Panc1 (cell line): Measurements from ENCODE around the gene SYNC. TPM values are rescaled to one million over a fixed set of nuclear protein-coding genes. Genes with fewer than 3 reads are reported as not detected.

Source experiments
- ATAC-seq: fragments of 200-7000 bp; cut with Tn5 transposase; 2 replicates; pipeline ENCODE4 v1.9.1; 2020; ENCODE audit warnings: mild to moderate bottlenecking, moderate library complexity
- BruUV-seq: library from RNA; stranded (reverse); fragments of 400-500 nt; replicated peaks from 2 replicates; lab custom pipeline; 2021; lab: Mats Ljungman, UMichigan
- CTCF ChIA-PET: fragments of 300-600 bp; sonication (Branson Sonifier 250); formaldehyde crosslinking; loops from one replicate; lab custom pipeline; 2022; ENCODE audit warnings: antibody characterized with exemption; lab: Charles Lee
- POLR2A ChIA-PET: fragments of 300-600 bp; sonication (Branson Sonifier 250); formaldehyde crosslinking; loops from one replicate; lab custom pipeline; 2022; ENCODE audit warnings: antibody characterized with exemption; lab: Charles Lee
- DNase-seq: peaks from one replicate; pipeline ENCODE4 v3.0.0-alpha.2; 2010; ENCODE audit warnings: low read depth, low spot score
- H3K27ac ChIP-seq: 2 replicates; pipeline ENCODE4 v1.5.1; 2011; ENCODE audit warnings: mild to moderate bottlenecking, low read length, inconsistent platforms
- H3K27me3 ChIP-seq: fragments of 200-500 bp; sonication (Bioruptor generic); 2 replicates; pipeline ENCODE4 v1.6.0; 2014; ENCODE audit warnings: low read length, inconsistent platforms; ENCODE audit not compliant: control insufficient read depth, insufficient read depth
- H3K36me3 ChIP-seq: fragments of 200-500 bp; sonication (Bioruptor generic); 2 replicates; pipeline ENCODE4 v1.5.1; 2014; ENCODE audit warnings: inconsistent platforms, mild to moderate bottlenecking, low read length, moderate library complexity; ENCODE audit not compliant: control insufficient read depth, insufficient read depth
- H3K4me1 ChIP-seq: 2 replicates; pipeline ENCODE4 v1.5.1; 2011; ENCODE audit warnings: inconsistent platforms, mild to moderate bottlenecking, low read length, moderate library complexity; ENCODE audit not compliant: control insufficient read depth, insufficient read depth
- H3K4me3 ChIP-seq, 2 experiments: 2 replicates each; pipeline ENCODE4 v1.5.1; 2011 to 2012; ENCODE audit warnings: low read depth in 2 of 2, low read length in 2 of 2, mild to moderate bottlenecking in 2 of 2, inconsistent platforms in 1 of 2, moderate library complexity in 1 of 2
- H3K9me3 ChIP-seq: fragments of 200-500 bp; sonication (Bioruptor generic); 2 replicates; pipeline ENCODE4 v1.5.1; 2014; ENCODE audit warnings: low read depth, mild to moderate bottlenecking, inconsistent platforms, low read length, moderate library complexity; ENCODE audit not compliant: control insufficient read depth, insufficient read depth
- CTCF ChIP-seq: fragments of 450-650 bp; IDR thresholded peaks from 2 replicates; pipeline ENCODE4 v1.5.1; 2017; ENCODE audit warnings: mild to moderate bottlenecking
- POLR2AphosphoS5 ChIP-seq: IDR thresholded peaks from 2 replicates; pipeline ENCODE4 v1.6.1; 2012; ENCODE audit warnings: mild to moderate bottlenecking, low read depth, low read length, moderate library complexity
- REST ChIP-seq, 2 experiments: IDR thresholded peaks; 2 replicates each; pipeline ENCODE4 v1.6.1; 2011 to 2012; ENCODE audit warnings: low read depth in 2 of 2, control low read depth in 1 of 2, low read length in 1 of 2, mild to moderate bottlenecking in 1 of 2, moderate library complexity in 1 of 2; ENCODE audit not compliant: insufficient read depth in 1 of 2
- SIN3A ChIP-seq: IDR thresholded peaks from 2 replicates; pipeline ENCODE4 v1.6.1; 2012; ENCODE audit warnings: low read depth, mild to moderate bottlenecking, low read length, moderate library complexity, borderline replicate concordance; ENCODE audit not compliant: insufficient read depth
- TCF7L2 ChIP-seq: IDR thresholded peaks from 2 replicates; pipeline ENCODE4 v1.6.1; 2011; ENCODE audit warnings: mild to moderate bottlenecking, low read depth, low read length, inconsistent platforms
- in situ Hi-C: cut with HindIII; loops from 2 replicates; pipeline ENCODE4 v1.10.0; 2016; ENCODE audit warnings: low sequenced_read_pairs, low pct_unique_long_range_greater_than_20kb
- intact Hi-C: fragments of 100-400 bp; cut with micrococcal nuclease; formaldehyde crosslinking; loops from one replicate; pipeline ENCODE4 v1.10.0; 2022; ENCODE audit not compliant: unreplicated experiment
- total RNA-seq: library from RNA; stranded (reverse); gene quantifications from one replicate; pipeline ENCODE4 v1.2.1, GENCODE V29; 2021; ENCODE audit not compliant: unreplicated experiment

The SYNC gene
- total RNA-seq, 1 experiment from 2014 or later = 1.3 TPM

GRCh38 chr1:32693455-32694174 is 9.0 kb downstream of the SYNC start:
- no peak for TF ChIP-seq POLR2AphosphoS5
- no peak for TF ChIP-seq CTCF
- TF ChIP-seq TCF7L2 = no peak
- no peak for TF ChIP-seq SIN3A
- TF ChIP-seq REST (IDR thresholded peaks at IDR 0.05; ENCODE audit: insufficient read depth in 1 of 2, low read depth in 2 of 2, low read length in 1 of 2) = no peak
- ChIA-PET POLR2A (no interaction called here), CTCF (no interaction called here)
- BruUV-seq = no TSS peak
- intact Hi-C loops (no loop called here), in situ Hi-C loops (no loop called here)
- no peak overlapping the region for H3K27ac ChIP-seq
- H3K9me3 ChIP-seq = no peaks in the 10 kb centered on the region
- H3K27me3 ChIP-seq = no peaks in the 10 kb centered on the region
- H3K4me3 ChIP-seq = no peak overlapping the region
- DNase-seq (no peak), ATAC-seq (no peak)
- no peaks in the 10 kb centered on the region for H3K4me1 ChIP-seq
- no peaks in the 10 kb centered on the region for H3K36me3 ChIP-seq

GRCh38 chr1:32686387-32686786 is 16.2 kb downstream of the SYNC start:
- Histone ChIP-seq H3K9me3 (no peaks in the 10 kb centered on the region), H3K36me3 (peaks cover 27% of the 10 kb centered on the region), H3K27ac (no peak overlapping the region), H3K27me3 (no peaks in the 10 kb centered on the region), H3K4me3 (no peak overlapping the region), H3K4me1 (no peaks in the 10 kb centered on the region)
- DNase-seq (no peak), ATAC-seq (no peak)
- CTCF ChIA-PET = no interaction called here
- in situ Hi-C loops = no loop called here
- POLR2A ChIA-PET = no interaction called here
- BruUV-seq = no TSS peak
- TF ChIP-seq CTCF = no peak
- TF ChIP-seq TCF7L2 = no peak
- TF ChIP-seq SIN3A = no peak
- intact Hi-C loops = no loop called here
